Activated CD8-positive, alpha-beta memory T cell treated with anti-CD3 and anti-CD28 coated beads, Interleukin-2, amount 50 U/mL, for 48 hours (primary cell): ENCODE results near the gene COL16A1.

ENCODE experiments used
- DNase-seq: peaks from one replicate; pipeline ENCODE4 v3.0.0-alpha.2; 2020

The COL16A1 gene

DNA sequence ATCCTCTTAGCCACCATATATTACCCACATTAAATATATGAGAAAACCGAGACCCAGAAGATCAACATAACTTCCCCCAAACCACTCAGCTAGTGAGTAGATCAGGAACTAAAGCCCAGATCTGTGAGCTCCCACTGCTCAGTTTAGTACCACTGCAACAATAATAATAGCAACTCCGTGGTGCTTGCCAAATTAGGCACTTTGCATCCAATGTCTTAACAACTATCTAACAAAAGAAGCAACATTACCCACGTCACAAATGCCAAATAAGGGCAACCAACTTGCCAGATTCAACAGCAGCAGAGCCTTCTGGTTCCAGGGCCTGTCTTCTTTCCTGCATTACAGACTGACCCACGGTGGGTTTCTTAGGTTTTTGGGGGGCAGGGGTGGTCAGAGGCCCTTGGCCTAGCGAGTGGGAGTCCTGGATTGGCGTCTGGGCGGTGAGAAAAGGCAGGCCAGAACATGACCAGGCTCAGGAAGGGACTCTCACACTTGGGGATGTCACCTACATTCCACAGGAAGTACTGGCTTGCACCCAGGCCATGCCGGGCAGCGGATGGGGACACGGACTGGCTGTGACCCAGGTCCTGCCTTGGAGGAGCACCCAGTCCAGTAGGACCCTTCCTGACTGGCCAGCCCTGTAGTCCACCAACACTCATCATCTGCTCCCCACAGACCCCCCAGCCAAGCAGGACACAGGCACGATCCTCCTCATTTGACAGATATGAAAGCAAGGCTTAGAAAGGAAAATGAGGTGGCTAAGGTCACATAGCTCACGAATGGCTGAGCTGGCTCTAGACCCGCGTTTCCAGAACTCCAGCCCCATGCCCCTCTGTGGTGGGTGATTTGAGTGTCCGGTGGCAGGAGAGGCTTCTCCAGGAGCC, 81.7 kb downstream of the COL16A1 start:
- DNase-seq, result peak; percentile 39

- DNase-seq, result no peak
Observed at GRCh38 chr1:31621498-31621820, 82.4 kb downstream of the COL16A1 start.

DNA sequence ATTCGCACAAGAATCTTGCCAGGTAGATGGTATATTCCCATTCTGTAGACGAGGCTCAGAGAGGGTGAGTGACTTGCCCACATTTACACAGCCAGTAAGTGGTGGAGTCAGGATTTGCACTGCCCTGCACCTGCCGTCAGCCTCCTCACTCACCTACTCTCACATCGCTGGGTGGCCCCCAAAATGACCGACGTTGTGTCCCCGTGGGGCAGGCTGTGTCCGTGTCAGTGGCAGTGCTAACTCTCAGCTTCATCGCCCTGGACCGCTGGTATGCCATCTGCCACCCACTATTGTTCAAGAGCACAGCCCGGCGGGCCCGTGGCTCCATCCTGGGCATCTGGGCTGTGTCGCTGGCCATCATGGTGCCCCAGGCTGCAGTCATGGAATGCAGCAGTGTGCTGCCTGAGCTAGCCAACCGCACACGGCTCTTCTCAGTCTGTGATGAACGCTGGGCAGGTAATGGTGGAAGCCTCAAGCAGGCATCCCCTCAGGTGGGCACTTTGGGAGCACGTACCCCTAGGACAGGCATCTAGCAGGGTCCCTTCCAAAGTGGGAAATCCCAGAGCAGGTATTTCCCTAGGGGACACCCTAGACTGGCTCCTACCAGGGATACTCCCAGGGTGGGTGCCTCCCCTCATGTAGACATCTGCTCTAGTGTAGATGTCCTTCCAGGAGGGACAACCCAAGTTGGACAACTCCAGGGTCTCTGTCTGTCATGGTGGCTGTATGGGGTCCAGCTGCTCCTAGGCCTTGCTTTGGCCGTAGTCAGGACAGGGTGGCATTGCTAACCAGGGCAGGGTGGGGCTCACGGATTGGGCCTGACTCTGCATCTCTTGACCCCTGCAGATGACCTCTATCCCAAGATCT, 83.0 kb downstream of the COL16A1 start:
- DNase-seq, result peak; percentile 42

GRCh38 chr1:31618916-31619846, 84.6 kb downstream of the COL16A1 start:
- DNase-seq, result no peak

DNA sequence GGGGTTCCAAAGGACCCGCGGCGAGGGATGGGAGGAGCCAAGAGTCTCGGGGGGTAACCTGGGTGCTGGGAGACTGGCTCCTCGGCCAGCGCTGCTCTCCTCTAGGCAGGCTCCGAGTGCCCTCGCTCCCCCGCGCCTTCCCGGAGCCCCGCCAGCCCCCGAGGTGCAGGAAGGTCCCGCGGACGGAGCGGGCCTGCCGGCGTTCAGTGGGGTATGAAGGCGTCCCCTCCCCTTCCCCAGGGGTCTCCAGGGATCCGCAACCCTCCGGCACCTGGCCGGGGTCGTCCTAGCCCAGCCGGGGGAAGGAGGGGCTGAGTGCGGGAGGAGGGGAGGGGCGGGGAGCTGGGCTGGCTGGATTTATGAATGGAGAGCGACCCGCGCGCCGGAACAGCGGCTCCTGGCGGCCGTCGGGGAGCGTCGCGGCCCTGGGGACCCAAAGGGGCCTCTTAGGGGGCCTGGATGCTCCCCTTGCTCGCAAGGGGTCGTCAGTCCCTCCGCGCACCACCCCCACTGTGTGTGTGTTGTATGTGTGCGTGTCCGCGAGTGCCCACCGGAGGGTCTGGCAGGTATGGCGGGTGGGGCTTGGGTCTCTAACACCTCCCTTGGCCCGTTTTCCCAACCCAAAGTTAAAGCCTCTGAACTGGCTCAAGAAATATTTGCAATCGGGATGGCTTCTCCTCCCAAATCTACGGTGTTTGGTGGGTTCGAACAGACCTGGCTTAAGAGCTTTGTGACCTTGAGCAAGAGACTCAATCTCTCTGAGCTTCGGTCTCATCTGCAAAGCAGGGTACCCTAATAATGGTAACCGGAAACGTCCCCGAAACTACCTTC, 85.7 kb downstream of the COL16A1 start:
- DNase-seq, result peak; percentile 79

DNA sequence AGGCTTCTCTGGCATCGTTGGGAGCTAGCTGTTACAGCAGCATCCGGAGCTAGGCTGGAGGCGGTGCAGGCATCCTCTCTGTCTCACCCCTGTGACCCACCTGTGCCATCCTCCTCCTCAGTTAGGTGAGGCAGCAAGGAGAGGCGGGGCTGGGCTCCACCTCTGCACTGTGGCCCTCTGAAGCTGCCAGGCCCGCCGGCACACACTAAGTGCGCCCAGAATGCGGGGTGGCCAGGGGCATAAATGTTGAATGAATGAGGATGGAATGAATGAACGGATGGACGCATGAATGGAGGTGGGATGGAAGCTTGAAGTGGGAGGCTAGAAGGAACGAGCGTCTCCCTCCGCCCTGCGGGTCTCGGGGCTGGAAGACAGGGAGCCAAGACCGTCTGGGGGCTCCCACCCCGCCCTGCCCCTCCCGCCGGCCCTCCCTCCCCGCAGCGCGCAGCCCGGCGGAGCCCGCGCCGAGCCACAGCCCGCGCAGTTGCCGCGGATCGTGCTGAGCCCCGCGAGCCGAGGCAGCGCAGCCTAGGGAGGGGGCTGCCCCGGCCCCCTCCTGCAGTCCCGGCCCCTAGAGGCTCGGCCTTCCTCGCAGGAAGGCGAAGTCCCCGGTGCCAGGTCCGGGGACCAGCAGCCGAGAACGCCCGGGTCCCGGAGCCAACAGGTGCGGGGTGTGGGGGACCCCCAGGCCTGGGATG, 86.5 kb downstream of the COL16A1 start, which contains the start of gene HCRTR1:
Gene HCRTR1, plus strand, starts transcription at position 472 of the 698 bp plus-strand sequence. CDS start 1,504 bp downstream, outside the sequence.
- DNase-seq, result peak; percentile 48

DNA sequence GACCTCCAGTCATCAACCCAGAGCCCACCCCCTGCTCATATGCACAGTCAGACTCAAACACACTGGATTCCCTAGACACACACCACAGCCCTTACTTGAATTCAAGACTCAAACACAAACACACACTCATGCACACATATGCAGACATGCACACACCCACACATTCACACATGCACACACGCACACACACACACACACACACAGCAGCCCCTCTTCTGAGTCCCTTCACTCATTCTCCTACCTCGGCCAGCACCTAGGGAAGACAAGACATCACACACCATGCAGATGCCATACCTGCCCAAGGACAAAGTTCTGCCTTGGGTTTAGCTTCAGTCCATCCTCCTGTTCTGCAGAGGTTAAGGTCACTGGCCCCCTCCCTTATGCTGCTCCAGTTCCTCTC, 87.9 kb downstream of the COL16A1 start:
- no peak for DNase-seq

- DNase-seq, result no peak
Observed at GRCh38 chr1:31615414-31615813, 88.4 kb downstream of the COL16A1 start.

DNA sequence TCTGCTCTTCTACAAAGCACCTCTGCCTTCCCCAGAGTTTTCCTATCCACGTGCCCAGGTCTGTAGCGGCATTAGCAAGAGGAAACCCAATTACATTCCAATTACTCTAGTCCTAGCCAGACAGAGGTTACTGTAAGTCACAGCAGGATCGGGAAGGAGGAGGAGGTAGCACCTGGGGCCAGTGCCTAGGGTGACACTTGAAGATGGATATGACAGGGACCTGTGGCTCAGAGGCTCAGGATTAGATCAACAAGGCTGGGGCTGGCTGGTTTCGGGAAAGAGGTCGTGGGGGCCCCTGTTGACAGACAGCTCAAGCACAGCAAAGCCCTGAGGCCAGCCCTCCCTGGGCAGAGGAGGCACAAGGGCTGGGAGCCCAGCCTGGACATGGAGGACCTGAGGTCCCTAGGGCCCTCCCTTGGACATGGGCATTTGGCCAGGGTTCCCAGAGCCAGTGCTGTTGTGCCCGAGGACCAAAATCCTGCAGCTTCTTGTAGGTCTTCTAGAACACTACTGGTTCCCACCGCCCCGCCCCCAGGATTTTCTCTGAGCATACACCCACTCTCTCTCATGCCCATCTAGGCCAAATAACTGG, 89.3 kb downstream of the COL16A1 start:
- no peak for DNase-seq

- no peak for DNase-seq
Observed at GRCh38 chr1:31609514-31610118, 94.2 kb downstream of the COL16A1 start.

DNA sequence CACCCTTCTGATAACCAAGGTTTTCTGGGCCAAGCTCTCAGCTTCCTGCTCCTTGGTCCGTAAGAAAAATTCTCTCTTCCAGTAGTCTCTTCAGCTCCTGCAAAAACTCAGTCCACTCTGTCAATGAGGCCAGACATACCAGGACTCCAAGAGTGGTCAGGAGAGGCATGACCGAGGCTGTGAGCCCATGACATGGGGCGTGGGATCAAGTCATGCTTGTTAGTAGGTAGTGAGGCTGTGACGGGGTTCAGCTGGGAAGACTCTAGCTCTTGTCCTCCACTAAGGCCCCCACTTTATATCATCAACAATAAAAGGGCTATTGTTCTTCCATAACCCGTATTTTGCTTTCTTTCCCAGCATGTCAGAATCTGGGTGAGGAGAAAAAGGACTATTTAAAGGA, 96.5 kb downstream of the COL16A1 start:
- DNase-seq, result peak; percentile 18

- DNase-seq, result peak; percentile 54
Observed at GRCh38 chr1:31605908-31606427, 97.8 kb downstream of the COL16A1 start.
